CD14-positive monocyte (primary cell): Measurements from ENCODE around the gene LHFPL3. TPM values are rescaled to one million over a fixed set of nuclear protein-coding genes. Genes with fewer than 3 reads are reported as not detected.
A peak's percentile ranks its signal among the peaks of the same experiment; 100 is the strongest.

ENCODE experiments used
- DNase-seq, 3 donors: peaks; one replicate each; pipeline ENCODE4 v3.0.0-alpha.2; 2011 to 2022
- H2AFZ ChIP-seq: 2 replicates; pipeline ENCODE4 v1.6.0; 2012; ENCODE audit warnings: mild to moderate bottlenecking, low read depth, low read length, inconsistent platforms; ENCODE audit not compliant: insufficient read depth, poor library complexity, severe bottlenecking
- H3K27ac ChIP-seq, 2 donors: 1 replicate in 1 of 2; 2 replicates in 1 of 2; pipeline ENCODE4 v1.5.1; 2012 to 2013; ENCODE audit warnings: low read length in 2 of 2, control low read depth in 1 of 2, inconsistent platforms in 1 of 2, low read depth in 1 of 2, mild to moderate bottlenecking in 1 of 2
- H3K27me3 ChIP-seq, 2 donors: one replicate each; pipeline versions ENCODE4 v1.6.0 to v1.6.1; 2011 to 2013; ENCODE audit warnings: low read length in 2 of 2; ENCODE audit not compliant: control insufficient read depth in 2 of 2, insufficient read depth in 2 of 2
- H3K36me3 ChIP-seq, 2 donors: replicated peaks in 1 of 2; 1 replicate in 1 of 2; 2 replicates in 1 of 2; pipeline versions ENCODE4 v1.5.1 to v1.6.1; 2012 to 2013; ENCODE audit warnings: low read length in 2 of 2, control low read depth in 1 of 2, inconsistent platforms in 1 of 2, mild to moderate bottlenecking in 1 of 2; ENCODE audit not compliant: insufficient read depth in 2 of 2, control insufficient read depth in 1 of 2
- H3K4me1 ChIP-seq, 2 donors: 1 replicate in 1 of 2; 2 replicates in 1 of 2; pipeline versions ENCODE4 v1.5.1 to v1.6.1; 2012 to 2013; ENCODE audit warnings: low read length in 2 of 2, control low read depth in 1 of 2, inconsistent platforms in 1 of 2, mild to moderate bottlenecking in 1 of 2, moderate library complexity in 1 of 2; ENCODE audit not compliant: insufficient read depth in 2 of 2, control insufficient read depth in 1 of 2
- H3K4me2 ChIP-seq: replicated peaks from 2 replicates; pipeline ENCODE3; 2012; ENCODE audit warnings: low read length, moderate library complexity, mild to moderate bottlenecking; ENCODE audit not compliant: poor library complexity, severe bottlenecking; ENCODE audit errors: extremely low read depth
- H3K4me3 ChIP-seq, 3 experiments: fragments of 200-600 bp in 1 of 3; sonication (generic) in 1 of 3; replicated peaks in 1 of 3; 1 replicate in 2 of 3; 2 replicates in 1 of 3; pipeline ENCODE4 v1.5.1; 2011 to 2013; ENCODE audit warnings: low read length in 3 of 3, mild to moderate bottlenecking in 3 of 3, control low read depth in 2 of 3, low read depth in 2 of 3, inconsistent platforms in 1 of 3, moderate library complexity in 1 of 3
- H3K79me2 ChIP-seq: 2 replicates; pipeline ENCODE4 v1.6.0; 2012; ENCODE audit warnings: mild to moderate bottlenecking, control low read depth, inconsistent platforms, low read length, moderate library complexity; ENCODE audit not compliant: insufficient read depth
- H3K9ac ChIP-seq: 2 replicates; pipeline ENCODE4 v1.6.0; 2017; ENCODE audit warnings: low read length, mild to moderate bottlenecking; ENCODE audit not compliant: insufficient read depth, poor library complexity, severe bottlenecking
- H3K9me3 ChIP-seq, 2 donors: replicated peaks in 1 of 2; 1 replicate in 1 of 2; 2 replicates in 1 of 2; pipeline versions ENCODE4 v1.5.1 to v1.6.1; 2012 to 2013; ENCODE audit warnings: low read length in 2 of 2, control low read depth in 1 of 2; ENCODE audit not compliant: control insufficient read depth in 1 of 2, insufficient read depth in 1 of 2
- H4K20me1 ChIP-seq: 2 replicates; pipeline ENCODE4 v1.6.0; 2012; ENCODE audit warnings: mild to moderate bottlenecking, low read length, control low read depth, moderate library complexity; ENCODE audit not compliant: insufficient read depth
- H3K27ac Mint-ChIP-seq, 7 donors: one replicate each; pipeline ENCODE4 v1.8.0; 2020; ENCODE audit warnings: mild to moderate bottlenecking in 7 of 7, mixed read lengths in 7 of 7, moderate library complexity in 6 of 7, inconsistent platforms in 2 of 7
- H3K27me3 Mint-ChIP-seq, 3 donors: one replicate each; pipeline ENCODE4 v1.8.0; 2021 to 2022; ENCODE audit warnings: low read depth in 3 of 3, mild to moderate bottlenecking in 3 of 3, mixed read lengths in 3 of 3, moderate library complexity in 3 of 3, inconsistent platforms in 1 of 3
- H3K36me3 Mint-ChIP-seq, 2 donors: one replicate each; pipeline ENCODE4 v1.8.0; 2020; ENCODE audit warnings: mixed read lengths in 2 of 2, inconsistent platforms in 1 of 2, mild to moderate bottlenecking in 1 of 2
- H3K4me1 Mint-ChIP-seq: one replicate; pipeline ENCODE4 v1.8.0; 2020; ENCODE audit warnings: mild to moderate bottlenecking, mixed read lengths
- H3K4me3 Mint-ChIP-seq, 2 donors: one replicate each; pipeline ENCODE4 v1.8.0; 2020; ENCODE audit warnings: mild to moderate bottlenecking in 2 of 2, mixed read lengths in 2 of 2, moderate library complexity in 1 of 2
- H3K9me3 Mint-ChIP-seq, 7 donors: one replicate each; pipeline ENCODE4 v1.8.0; 2020 to 2022; ENCODE audit warnings: mixed read lengths in 7 of 7, mild to moderate bottlenecking in 6 of 7, moderate library complexity in 6 of 7, inconsistent platforms in 2 of 7
- WGBS: methylation state at CpG from one replicate; pipeline ENCODE4 v1.1.5; 2013; ENCODE audit warnings: missing lambda C conversion rate; ENCODE audit not compliant: insufficient coverage; 5-methylcytosine and 5-hydroxymethylcytosine counted together
- intact Hi-C, 2 donors: fragments of 100-400 bp; cut with micrococcal nuclease; formaldehyde crosslinking; loops; one replicate each; pipeline versions ENCODE4 v1.15.0 to v1.15.1; 2023
- polyA plus RNA-seq, 3 donors: library from polyadenylated mRNA; depleted of rRNA in 1 of 3; unstranded in 2 of 3; stranded (reverse) in 1 of 3; fragments of 300-500 nt in 2 of 3; fragments of >200 nt in 1 of 3; fragmentation: Illumina TruSeq in 2 of 3; gene quantifications; 1 replicate in 2 of 3; 2 replicates in 1 of 3; pipeline ENCODE4 v1.2.3, GENCODE V29; 2012 to 2021
- TF ChIP-seq, protein P1 (sequence below): fragments of 200-600 bp; IDR thresholded peaks from one replicate; pipeline ENCODE4 v1.8.0; 2022; ENCODE audit warnings: antibody characterized with exemption, mild to moderate bottlenecking

The LHFPL3 gene
- polyA plus RNA-seq, 3 donors, result not detected

GRCh38 chr7:104850374-104850773 is 522.0 kb downstream of the LHFPL3 start:
- no peaks in the 10 kb centered on the region for H3K36me3 ChIP-seq
- intact Hi-C loops, result no loop called here
- H3K36me3 Mint-ChIP-seq, result no peaks in the 10 kb centered on the region
- TF ChIP-seq, protein P1, sequence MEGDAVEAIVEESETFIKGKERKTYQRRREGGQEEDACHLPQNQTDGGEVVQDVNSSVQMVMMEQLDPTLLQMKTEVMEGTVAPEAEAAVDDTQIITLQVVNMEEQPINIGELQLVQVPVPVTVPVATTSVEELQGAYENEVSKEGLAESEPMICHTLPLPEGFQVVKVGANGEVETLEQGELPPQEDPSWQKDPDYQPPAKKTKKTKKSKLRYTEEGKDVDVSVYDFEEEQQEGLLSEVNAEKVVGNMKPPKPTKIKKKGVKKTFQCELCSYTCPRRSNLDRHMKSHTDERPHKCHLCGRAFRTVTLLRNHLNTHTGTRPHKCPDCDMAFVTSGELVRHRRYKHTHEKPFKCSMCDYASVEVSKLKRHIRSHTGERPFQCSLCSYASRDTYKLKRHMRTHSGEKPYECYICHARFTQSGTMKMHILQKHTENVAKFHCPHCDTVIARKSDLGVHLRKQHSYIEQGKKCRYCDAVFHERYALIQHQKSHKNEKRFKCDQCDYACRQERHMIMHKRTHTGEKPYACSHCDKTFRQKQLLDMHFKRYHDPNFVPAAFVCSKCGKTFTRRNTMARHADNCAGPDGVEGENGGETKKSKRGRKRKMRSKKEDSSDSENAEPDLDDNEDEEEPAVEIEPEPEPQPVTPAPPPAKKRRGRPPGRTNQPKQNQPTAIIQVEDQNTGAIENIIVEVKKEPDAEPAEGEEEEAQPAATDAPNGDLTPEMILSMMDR, result no peak
- WGBS, result 86% methylated on average over 1 of the region's 1 CpG
- no peak overlapping the region for H3K9ac ChIP-seq
- H3K9me3 Mint-ChIP-seq, result peaks cover 0 to 1% (median 0%) of the 10 kb centered on the region in 7 donors
- H3K4me3 Mint-ChIP-seq, result no peak overlapping the region
- no peak for DNase-seq
- H3K4me1 Mint-ChIP-seq, result no peaks in the 10 kb centered on the region
- no peaks in the 10 kb centered on the region for H3K9me3 ChIP-seq
- H4K20me1 ChIP-seq, result no peaks in the 10 kb centered on the region
- peaks cover 0 to 2% (median under 1%) of the 10 kb centered on the region in 3 donors for H3K27me3 Mint-ChIP-seq
- H3K4me1 ChIP-seq, result no peaks in the 10 kb centered on the region
- H3K27ac ChIP-seq, result no peak overlapping the region
- H3K79me2 ChIP-seq, result no peaks in the 10 kb centered on the region
- H3K4me3 ChIP-seq, result no peak overlapping the region
- peak overlapping the region in 1 of 7 donors; percentile 60 for H3K27ac Mint-ChIP-seq
- H2AFZ ChIP-seq, result no peak overlapping the region
- H3K4me2 ChIP-seq, result no peak overlapping the region
- peaks cover 0 to 4% of the 10 kb centered on the region in 2 donors for H3K27me3 ChIP-seq

GRCh38 chr7:104851268-104851667 is 522.9 kb downstream of the LHFPL3 start:
- no peak overlapping the region for H2AFZ ChIP-seq
- no peaks in the 10 kb centered on the region for H4K20me1 ChIP-seq
- Mint-ChIP-seq H3K4me3 (no peak overlapping the region), H3K27ac (no peak overlapping the region), H3K4me1 (no peaks in the 10 kb centered on the region), H3K27me3 (no peaks in the 10 kb centered on the region), H3K9me3 (no peaks in the 10 kb centered on the region), H3K36me3 (no peaks in the 10 kb centered on the region)
- intact Hi-C loops, result no loop called here
- no peaks in the 10 kb centered on the region for H3K27me3 ChIP-seq
- no peaks in the 10 kb centered on the region for H3K36me3 ChIP-seq
- H3K9me3 ChIP-seq, result no peaks in the 10 kb centered on the region
- TF ChIP-seq, protein P1, result no peak
- no peak overlapping the region for H3K9ac ChIP-seq
- H3K4me1 ChIP-seq, result no peaks in the 10 kb centered on the region
- H3K4me2 ChIP-seq, result no peak overlapping the region
- no peak overlapping the region for H3K4me3 ChIP-seq
- no peak overlapping the region for H3K27ac ChIP-seq
- H3K79me2 ChIP-seq, result no peaks in the 10 kb centered on the region
- WGBS, result no CpG with 5 or more reads among the region's 2 CpGs
- no peak for DNase-seq
